ENCODE measurements around the gene CNTD1. TPM values are rescaled to one million over a fixed set of nuclear protein-coding genes. Genes with fewer than 3 reads are reported as not detected.

Gene CNTD1
- total RNA-seq, 2 donors from 2014 or later: 1.4 to 7.7 TPM

DNA sequence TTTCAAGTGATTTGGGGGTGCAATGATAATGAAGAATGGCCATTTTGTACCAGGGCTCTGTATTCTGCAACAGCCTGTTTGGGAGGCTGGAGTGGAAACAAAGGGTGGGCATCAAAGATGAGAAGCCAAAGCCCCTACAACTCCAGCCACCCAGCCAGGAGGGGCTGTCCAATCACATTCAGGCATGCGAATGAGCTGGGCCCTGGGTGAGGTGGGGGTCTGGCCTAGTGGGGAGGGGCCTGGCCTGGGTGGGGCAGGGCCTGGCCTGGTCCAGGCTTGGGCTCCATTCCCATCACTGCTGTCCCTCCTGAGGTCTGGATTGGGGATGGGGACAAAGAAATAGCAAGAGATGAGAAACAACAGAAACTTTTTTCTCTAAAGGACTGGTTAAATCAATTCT is 58.7 kb downstream of the CNTD1 start:
- intact Hi-C loops (cut with DNase I): no loop called here
- no peaks in the 10 kb centered on the region for H3K9me3 ChIP-seq
- no peaks in the 10 kb centered on the region for H3K27me3 ChIP-seq (replicated peaks; ENCODE audit: insufficient read depth)
- TF ChIP-seq POLR2AphosphoS5 (IDR thresholded peaks at IDR 0.05) (no peak), POLR2A (IDR thresholded peaks at IDR 0.05) (no peak)
- TF ChIP-seq, protein P1, sequence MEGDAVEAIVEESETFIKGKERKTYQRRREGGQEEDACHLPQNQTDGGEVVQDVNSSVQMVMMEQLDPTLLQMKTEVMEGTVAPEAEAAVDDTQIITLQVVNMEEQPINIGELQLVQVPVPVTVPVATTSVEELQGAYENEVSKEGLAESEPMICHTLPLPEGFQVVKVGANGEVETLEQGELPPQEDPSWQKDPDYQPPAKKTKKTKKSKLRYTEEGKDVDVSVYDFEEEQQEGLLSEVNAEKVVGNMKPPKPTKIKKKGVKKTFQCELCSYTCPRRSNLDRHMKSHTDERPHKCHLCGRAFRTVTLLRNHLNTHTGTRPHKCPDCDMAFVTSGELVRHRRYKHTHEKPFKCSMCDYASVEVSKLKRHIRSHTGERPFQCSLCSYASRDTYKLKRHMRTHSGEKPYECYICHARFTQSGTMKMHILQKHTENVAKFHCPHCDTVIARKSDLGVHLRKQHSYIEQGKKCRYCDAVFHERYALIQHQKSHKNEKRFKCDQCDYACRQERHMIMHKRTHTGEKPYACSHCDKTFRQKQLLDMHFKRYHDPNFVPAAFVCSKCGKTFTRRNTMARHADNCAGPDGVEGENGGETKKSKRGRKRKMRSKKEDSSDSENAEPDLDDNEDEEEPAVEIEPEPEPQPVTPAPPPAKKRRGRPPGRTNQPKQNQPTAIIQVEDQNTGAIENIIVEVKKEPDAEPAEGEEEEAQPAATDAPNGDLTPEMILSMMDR (IDR thresholded peaks at IDR 0.05): no peak
- DNase-seq (ENCODE audit: low spot score): no peak
- no peak overlapping the region for H3K27ac ChIP-seq
- H3K4me1 ChIP-seq (replicated peaks): no peaks in the 10 kb centered on the region
- WGBS: 92% methylated on average over 1 of the region's 1 CpG
- no peaks in the 10 kb centered on the region for H3K36me3 ChIP-seq
- no peak overlapping the region for H3K4me3 ChIP-seq

Small RNAs within 50 kb of the gene (microRNA-seq; reads per million reads assigned to microRNA genes)
- gene MIR6781: not detected

Small RNAs within 50 kb of the gene (small RNA-seq; reads per million reads assigned to genes)
- 0 reads per million in 2 donors for gene HMGN2P15
- gene MIR6781: 0 reads per million in 2 donors

Other genes starting within 250 kb of the CNTD1 start
- 10 to 100 TPM in 1 of 2 donors, 1 to 10 TPM in 1; 4.1 to 16.2 TPM for gene HSD17B1, start 245.9 kb upstream of the CNTD1 start, total RNA-seq
- gene COASY, start 236.7 kb upstream of the CNTD1 start, total RNA-seq: 10 to 100 TPM; 52.6 to 80.5 TPM
- gene MLX, start 231.8 kb upstream of the CNTD1 start, total RNA-seq: 10 to 100 TPM; 28.1 to 52.3 TPM
- gene PSMC3IP, start 221.1 kb upstream of the CNTD1 start, total RNA-seq: 10 to 100 TPM in 1 of 2 donors, 1 to 10 TPM in 1; 2.9 to 11.2 TPM
- 100 to 1,000 TPM in 1 of 2 donors, 10 to 100 TPM in 1; 92.8 to 126 TPM for gene RETREG3, start 189.5 kb upstream of the CNTD1 start, total RNA-seq
- 10 to 100 TPM; 38.7 to 78.4 TPM for gene TUBG1, start 189.2 kb upstream of the CNTD1 start, total RNA-seq
- gene TUBG2, start 139.6 kb upstream of the CNTD1 start, total RNA-seq: 10 to 100 TPM; 36.8 to 57.7 TPM
- gene PLEKHH3, start 121.9 kb upstream of the CNTD1 start, total RNA-seq: 100 to 1,000 TPM in 1 of 2 donors, 10 to 100 TPM in 1; 87.4 to 102 TPM
- 1 to 10 TPM; 1.2 to 10.0 TPM for gene CCR10, start 117.0 kb upstream of the CNTD1 start, total RNA-seq
- gene CNTNAP1, start 116.3 kb upstream of the CNTD1 start, total RNA-seq: 1 to 10 TPM; 1.9 to 9.9 TPM
- 10 to 100 TPM; 28.5 to 61.2 TPM for gene EZH1, start 53.8 kb upstream of the CNTD1 start, total RNA-seq
- gene RAMP2, start 37.6 kb upstream of the CNTD1 start, total RNA-seq: 10 to 100 TPM; 16.3 TPM
- gene VPS25, start 25.4 kb upstream of the CNTD1 start, total RNA-seq: 10 to 100 TPM; 57.4 to 91.8 TPM
- gene WNK4, start 18.3 kb upstream of the CNTD1 start, total RNA-seq: 10 to 100 TPM; 24.7 to 28.9 TPM
- gene COA3, start 157 bp upstream of the CNTD1 start, total RNA-seq: 100 to 1,000 TPM in 1 of 2 donors, 10 to 100 TPM in 1; 70.4 to 167 TPM
- gene BECN1, start 25.4 kb downstream of the CNTD1 start, total RNA-seq: 100 to 1,000 TPM in 1 of 2 donors, 10 to 100 TPM in 1; 93.9 to 139 TPM
- gene PSME3, start 34.5 kb downstream of the CNTD1 start, total RNA-seq: 10 to 100 TPM; 68.5 to 71.1 TPM
- gene AOC2, start 45.7 kb downstream of the CNTD1 start, total RNA-seq: 1 to 10 TPM in 1 of 2 donors, under 1 TPM in 1; 0.27 to 4.9 TPM
- 10 to 100 TPM; 20.7 to 57.7 TPM for gene AOC3, start 52.3 kb downstream of the CNTD1 start, total RNA-seq
- not detected for gene G6PC1, start 101.9 kb downstream of the CNTD1 start, total RNA-seq
- 10 to 100 TPM; 34.2 to 48.4 TPM for gene AARSD1, start 165.6 kb downstream of the CNTD1 start, total RNA-seq
- 1 to 10 TPM; 3.4 to 3.9 TPM for gene PTGES3L, start 181.2 kb downstream of the CNTD1 start, total RNA-seq
- 10 to 100 TPM; 26.7 to 28.5 TPM for gene RUNDC1, start 181.7 kb downstream of the CNTD1 start, total RNA-seq
- gene RPL27, start 199.6 kb downstream of the CNTD1 start, total RNA-seq: 1,000 to 10,000 TPM in 1 of 2 donors, 100 to 1,000 TPM in 1; 571 to 1,082 TPM
- gene IFI35, start 207.9 kb downstream of the CNTD1 start, total RNA-seq: 10 to 100 TPM; 35.6 to 40.1 TPM
- gene VAT1, start 223.5 kb downstream of the CNTD1 start, total RNA-seq: 100 to 1,000 TPM in 1 of 2 donors, 10 to 100 TPM in 1; 89.1 to 255 TPM
- 1 to 10 TPM; 1.6 to 4.3 TPM for gene RND2, start 226.4 kb downstream of the CNTD1 start, total RNA-seq

All from prostate gland (tissue), 2 donors.